Osteoblast (primary cell): Measurements from ENCODE around the gene ZNF483. TPM values are rescaled to one million over a fixed set of nuclear protein-coding genes. Genes with fewer than 3 reads are reported as not detected.

Experiments used
- DNase-seq: peaks from one replicate; pipeline ENCODE4 v3.0.0; 2011; ENCODE audit warnings: low spot score, mixed read lengths; ENCODE audit not compliant: insufficient read length; ENCODE audit errors: missing footprints
- H2AFZ ChIP-seq: 2 replicates; pipeline ENCODE4 v1.6.0; 2011; ENCODE audit warnings: mild to moderate bottlenecking, low read length
- H3K27ac ChIP-seq: 2 replicates; pipeline ENCODE4 v1.5.1; 2011; ENCODE audit warnings: mild to moderate bottlenecking, low read depth, low read length, moderate library complexity
- H3K27me3 ChIP-seq: 2 replicates; pipeline ENCODE4 v1.6.0; 2012; ENCODE audit warnings: mild to moderate bottlenecking, control low read depth, inconsistent platforms, low read length, moderate library complexity; ENCODE audit not compliant: insufficient read depth
- H3K36me3 ChIP-seq: 2 replicates; pipeline ENCODE4 v1.5.1; 2011; ENCODE audit warnings: mild to moderate bottlenecking, low read length, control low read depth, moderate library complexity; ENCODE audit not compliant: insufficient read depth
- H3K4me1 ChIP-seq: 2 replicates; pipeline ENCODE4 v1.5.1; 2011; ENCODE audit warnings: mild to moderate bottlenecking, low read length, control low read depth, moderate library complexity; ENCODE audit not compliant: insufficient read depth
- H3K4me2 ChIP-seq: 2 replicates; pipeline ENCODE4 v1.6.0; 2011; ENCODE audit warnings: mild to moderate bottlenecking, low read length; ENCODE audit not compliant: insufficient read depth
- H3K4me3 ChIP-seq: fragments of 200-600 bp; sonication (generic); 3 replicates; pipeline ENCODE4 v1.5.1; 2012; ENCODE audit warnings: mild to moderate bottlenecking, low read length, inconsistent platforms; ENCODE audit not compliant: insufficient read depth
- H3K79me2 ChIP-seq: 2 replicates; pipeline ENCODE4 v1.6.0; 2012; ENCODE audit warnings: mild to moderate bottlenecking, low read length, control low read depth, inconsistent platforms; ENCODE audit not compliant: insufficient read depth
- H3K9me3 ChIP-seq: 2 replicates; pipeline ENCODE4 v1.5.1; 2011; ENCODE audit warnings: low read depth, low read length, control low read depth
- H4K20me1 ChIP-seq: 2 replicates; pipeline ENCODE4 v1.6.0; 2012; ENCODE audit warnings: mild to moderate bottlenecking, low read length, control low read depth; ENCODE audit not compliant: insufficient read depth
- CTCF ChIP-seq: IDR thresholded peaks from 2 replicates; pipeline ENCODE4 v1.5.1; 2011; ENCODE audit warnings: mild to moderate bottlenecking, low read depth, low read length, moderate library complexity; ENCODE audit errors: extremely low read depth
- total RNA-seq: library from RNA; depleted of rRNA; stranded (reverse); fragments of >200 nt; gene quantifications from 2 replicates; pipeline ENCODE4 v1.2.3, GENCODE V29; 2012

Gene ZNF483
- total RNA-seq: 5.9 and 6.2 TPM in 2 replicates

DNA sequence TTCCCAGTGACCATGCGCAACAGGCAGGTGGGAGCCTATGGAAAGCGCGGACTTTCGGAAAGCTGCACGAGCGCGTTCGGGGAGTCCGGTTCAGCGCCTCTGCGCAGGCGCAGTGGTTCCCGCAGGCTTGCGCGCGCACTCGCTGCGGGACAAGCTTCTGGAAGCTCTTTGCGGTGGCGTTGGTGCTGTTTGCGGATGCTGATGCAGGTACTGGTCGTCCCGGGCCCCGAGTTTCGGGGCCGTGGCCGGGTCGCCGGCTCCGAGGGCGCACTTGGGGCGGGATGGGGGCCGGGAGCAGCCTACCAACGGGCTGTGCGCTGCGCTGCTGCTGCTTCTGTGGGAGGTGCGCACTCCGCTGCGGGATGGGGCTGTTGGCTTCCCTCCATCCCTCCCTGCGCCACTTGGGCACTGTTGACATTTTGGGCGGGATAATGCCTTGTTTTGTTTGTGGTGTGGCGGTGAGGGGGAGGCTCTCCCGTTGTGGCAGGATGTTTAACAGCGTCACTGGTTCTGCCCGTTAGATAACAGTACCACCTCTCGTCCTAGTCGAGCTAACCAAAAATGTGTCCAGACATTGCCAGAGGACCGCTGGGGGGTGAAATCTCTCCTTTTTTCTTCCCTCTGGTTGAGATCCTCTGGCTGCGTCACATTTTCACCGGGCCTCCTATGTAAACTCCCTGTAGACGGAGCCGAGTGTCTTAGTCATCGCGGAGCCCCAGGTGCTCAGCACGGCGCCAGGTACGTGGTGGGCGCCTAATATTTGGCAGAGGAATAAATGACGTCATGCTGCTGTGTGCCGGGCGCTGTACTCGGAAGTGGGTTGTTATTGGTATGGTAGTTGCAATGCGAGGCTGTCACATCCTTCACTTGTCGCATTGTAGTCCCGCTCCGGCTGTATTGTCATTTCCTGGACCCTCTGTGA is at the start of gene ZNF483:
Gene ZNF483, plus strand, starts transcription at position 124 of the 922 bp plus-strand sequence. CDS start 2,217 bp downstream, outside the sequence.
- Histone ChIP-seq H3K27me3 (no peaks in the 10 kb centered on the region), H3K4me3 (peak within 1 kb of the TSS; percentile 79), H2AFZ (peak within 1 kb of the TSS; percentile 92), H4K20me1 (no peaks in the 10 kb centered on the region), H3K4me2 (peak within 1 kb of the TSS; percentile 92), H3K79me2 (no peaks in the 10 kb centered on the region), H3K9me3 (no peaks in the 10 kb centered on the region), H3K36me3 (no peaks in the 10 kb centered on the region), H3K4me1 (peaks cover 13% of the 10 kb centered on the region), H3K27ac (peak within 1 kb of the TSS; percentile 11)
- peak; percentile 94 for DNase-seq
- no peak for TF ChIP-seq CTCF

- H3K27me3 ChIP-seq: no peaks in the 10 kb centered on the region
- no peaks in the 10 kb centered on the region for H3K4me1 ChIP-seq
- no peaks in the 10 kb centered on the region for H3K36me3 ChIP-seq
- peaks cover 63% of the 10 kb centered on the region for H4K20me1 ChIP-seq
- no peak overlapping the region for H3K4me3 ChIP-seq
- no peak for TF ChIP-seq CTCF
- peaks cover 99% of the 10 kb centered on the region for H3K79me2 ChIP-seq
- no peak overlapping the region for H3K4me2 ChIP-seq
- H3K27ac ChIP-seq: no peak overlapping the region
- no peaks in the 10 kb centered on the region for H3K9me3 ChIP-seq
- H2AFZ ChIP-seq: no peak overlapping the region
- no peak for DNase-seq
Measured at GRCh38 chr9:111475195-111475594, 49.8 kb upstream of the ZNF483 start.

DNA sequence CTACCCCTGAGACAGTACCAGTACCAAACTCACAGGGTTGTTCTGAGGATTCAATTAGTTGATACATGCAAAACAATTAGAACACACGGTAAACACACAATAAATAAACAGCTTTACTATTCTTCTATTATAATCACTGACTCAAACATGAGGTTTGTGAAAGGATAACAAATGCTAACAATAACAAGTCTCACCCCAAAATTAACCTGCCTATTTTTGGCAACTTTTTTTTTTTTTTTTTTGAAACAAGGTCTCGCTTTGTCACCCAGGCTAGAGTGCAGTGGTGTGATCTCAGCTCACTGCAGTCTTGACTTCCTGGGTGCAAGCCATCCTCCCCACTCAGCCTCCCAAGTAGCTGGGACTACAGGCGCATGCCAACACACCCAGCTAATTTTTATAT is 47.3 kb upstream of the ZNF483 start:
- Histone ChIP-seq H3K4me1 (peaks cover 9% of the 10 kb centered on the region), H3K27me3 (no peaks in the 10 kb centered on the region)

More for the DNA sequence above, 47.3 kb upstream of the ZNF483 start:
- H3K4me3 ChIP-seq: no peak overlapping the region
- H3K4me2 ChIP-seq: no peak overlapping the region
- peaks cover 99% of the 10 kb centered on the region for H3K79me2 ChIP-seq
- peaks cover 67% of the 10 kb centered on the region for H4K20me1 ChIP-seq
- no peaks in the 10 kb centered on the region for H3K9me3 ChIP-seq
- TF ChIP-seq CTCF: no peak
- no peak for DNase-seq
- no peak overlapping the region for H2AFZ ChIP-seq
- H3K36me3 ChIP-seq: no peaks in the 10 kb centered on the region
- no peak overlapping the region for H3K27ac ChIP-seq
